Glutamatergic neuron (in vitro differentiated cells): ENCODE results near the gene P2RX3. TPM values are rescaled to one million over a fixed set of nuclear protein-coding genes. Genes with fewer than 3 reads are reported as not detected.
A peak's percentile ranks its signal among the peaks of the same experiment; 100 is the strongest.
"Not testable (repeated sequence)": the region's sequence is repeated elsewhere in the genome, so short reads cannot be mapped to it uniquely, and the experiment has no call there.

Source experiments
- DNase-seq: peaks from one replicate; pipeline ENCODE4 v3.0.0; 2022
- H3K27ac Mint-ChIP-seq: one replicate; pipeline ENCODE4 v1.8.0; 2020; ENCODE audit warnings: mild to moderate bottlenecking, mixed read lengths, inconsistent platforms; ENCODE audit not compliant: unreplicated experiment
- H3K27me3 Mint-ChIP-seq: one replicate; pipeline ENCODE4 v1.8.0; 2020; ENCODE audit warnings: mild to moderate bottlenecking, moderate library complexity, mixed read lengths, inconsistent platforms; ENCODE audit not compliant: unreplicated experiment
- H3K36me3 Mint-ChIP-seq: one replicate; pipeline ENCODE4 v1.8.0; 2020; ENCODE audit warnings: mild to moderate bottlenecking, mixed read lengths, inconsistent platforms; ENCODE audit not compliant: unreplicated experiment
- H3K4me1 Mint-ChIP-seq: one replicate; pipeline ENCODE4 v1.8.0; 2020; ENCODE audit warnings: mild to moderate bottlenecking, low read depth, mixed read lengths, inconsistent platforms; ENCODE audit not compliant: unreplicated experiment
- H3K4me3 Mint-ChIP-seq: one replicate; pipeline ENCODE4 v1.8.0; 2020; ENCODE audit warnings: mild to moderate bottlenecking, mixed read lengths, inconsistent platforms; ENCODE audit not compliant: unreplicated experiment
- H3K9me3 Mint-ChIP-seq: one replicate; pipeline ENCODE4 v1.8.0; 2020; ENCODE audit warnings: mild to moderate bottlenecking, moderate library complexity, mixed read lengths, inconsistent platforms; ENCODE audit not compliant: unreplicated experiment
- total RNA-seq: library from RNA; stranded (reverse); fragmentation: NEBNext Ultra II Directional; extraction: Animal tissue kit (Norgen Biotek cat#: 25700); gene quantifications from one replicate; pipeline ENCODE4 v1.2.1, GENCODE V29; 2021; ENCODE audit not compliant: unreplicated experiment
- TF ChIP-seq, protein P1 (sequence below): fragments of 200-600 bp; sonication (generic); IDR thresholded peaks from one replicate; pipeline ENCODE4 v1.5.0; 2021; ENCODE audit not compliant: partially characterized antibody, unreplicated experiment

The P2RX3 gene
- total RNA-seq, 1 donor from 2014 or later, result 496 TPM

DNA sequence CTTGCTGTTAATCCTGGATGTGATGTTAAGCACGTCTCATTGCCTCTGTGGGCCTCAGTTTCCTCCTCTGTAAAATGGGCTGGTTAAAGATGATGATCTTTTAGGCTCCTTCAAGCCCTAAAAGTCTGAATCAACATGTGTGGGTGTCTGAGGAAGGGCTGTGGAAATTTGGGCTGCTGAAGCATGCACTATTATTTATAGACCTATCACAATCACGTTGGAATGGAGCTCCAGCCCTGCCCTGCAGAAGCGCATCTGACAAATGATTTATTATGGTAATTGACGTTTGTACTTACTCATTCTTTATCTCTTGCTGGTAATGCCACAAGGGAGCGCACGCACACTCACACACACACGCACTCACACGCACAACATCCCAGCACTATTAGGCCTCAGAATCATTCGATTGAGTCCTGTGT, 20.4 kb downstream of the P2RX3 start:
- Mint-ChIP-seq H3K36me3 (peaks cover 8% of the 10 kb centered on the region), H3K9me3 (peaks cover 15% of the 10 kb centered on the region), H3K27me3 (peaks cover 17% of the 10 kb centered on the region), H3K4me1 (peaks cover 4% of the 10 kb centered on the region), H3K27ac (no peak overlapping the region), H3K4me3 (no peak overlapping the region)
- DNase-seq, result no peak
- TF ChIP-seq, protein P1, sequence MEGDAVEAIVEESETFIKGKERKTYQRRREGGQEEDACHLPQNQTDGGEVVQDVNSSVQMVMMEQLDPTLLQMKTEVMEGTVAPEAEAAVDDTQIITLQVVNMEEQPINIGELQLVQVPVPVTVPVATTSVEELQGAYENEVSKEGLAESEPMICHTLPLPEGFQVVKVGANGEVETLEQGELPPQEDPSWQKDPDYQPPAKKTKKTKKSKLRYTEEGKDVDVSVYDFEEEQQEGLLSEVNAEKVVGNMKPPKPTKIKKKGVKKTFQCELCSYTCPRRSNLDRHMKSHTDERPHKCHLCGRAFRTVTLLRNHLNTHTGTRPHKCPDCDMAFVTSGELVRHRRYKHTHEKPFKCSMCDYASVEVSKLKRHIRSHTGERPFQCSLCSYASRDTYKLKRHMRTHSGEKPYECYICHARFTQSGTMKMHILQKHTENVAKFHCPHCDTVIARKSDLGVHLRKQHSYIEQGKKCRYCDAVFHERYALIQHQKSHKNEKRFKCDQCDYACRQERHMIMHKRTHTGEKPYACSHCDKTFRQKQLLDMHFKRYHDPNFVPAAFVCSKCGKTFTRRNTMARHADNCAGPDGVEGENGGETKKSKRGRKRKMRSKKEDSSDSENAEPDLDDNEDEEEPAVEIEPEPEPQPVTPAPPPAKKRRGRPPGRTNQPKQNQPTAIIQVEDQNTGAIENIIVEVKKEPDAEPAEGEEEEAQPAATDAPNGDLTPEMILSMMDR, result no peak

DNA sequence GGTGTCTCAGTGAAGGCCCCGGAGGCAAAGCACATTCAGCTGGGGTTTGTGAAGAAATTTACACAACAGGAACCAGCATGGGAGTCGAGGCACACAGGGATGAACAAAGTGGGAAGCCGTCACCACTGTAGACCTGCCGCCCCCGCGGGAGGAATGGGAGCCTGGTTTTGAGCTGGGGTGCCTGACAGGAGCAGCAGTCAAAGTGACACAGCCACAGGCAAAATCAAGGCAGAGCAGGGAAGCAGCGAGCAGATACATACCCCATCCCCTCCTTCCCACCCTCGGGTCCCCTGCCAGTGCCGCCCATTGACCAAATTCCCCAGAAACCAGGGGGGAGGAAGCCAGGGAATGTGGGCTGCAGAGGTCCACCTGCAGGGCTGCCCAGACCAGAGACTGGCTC, 20.8 kb downstream of the P2RX3 start:
- Mint-ChIP-seq H3K9me3 (peaks cover 16% of the 10 kb centered on the region), H3K27ac (no peak overlapping the region), H3K27me3 (peaks cover 17% of the 10 kb centered on the region), H3K4me1 (peaks cover 4% of the 10 kb centered on the region), H3K36me3 (peaks cover 8% of the 10 kb centered on the region), H3K4me3 (no peak overlapping the region)
- DNase-seq, result no peak
- TF ChIP-seq, protein P1, result no peak

DNA sequence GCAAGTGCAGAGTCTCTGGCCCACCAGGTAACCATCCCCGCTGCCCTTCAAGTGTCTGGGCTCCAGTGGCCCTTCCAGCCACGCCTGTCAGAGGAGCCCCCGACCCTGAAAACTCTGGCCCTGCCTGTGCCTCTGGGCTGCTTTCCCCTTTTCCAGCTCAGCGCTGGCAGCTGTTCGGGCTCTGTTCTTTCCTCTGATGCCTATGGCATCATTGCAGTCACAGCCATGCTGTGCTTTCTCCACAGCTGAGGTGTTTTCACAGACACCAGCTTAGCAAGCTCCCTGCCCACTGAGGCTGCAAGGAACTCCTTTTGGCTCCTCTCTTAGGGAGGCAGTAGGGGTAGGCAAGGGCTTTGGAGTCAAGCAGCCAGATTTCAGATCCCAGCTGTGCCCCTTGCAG, 21.2 kb downstream of the P2RX3 start:
- peaks cover 18% of the 10 kb centered on the region for H3K27me3 Mint-ChIP-seq
- peaks cover 9% of the 10 kb centered on the region for H3K36me3 Mint-ChIP-seq
- no peak overlapping the region for H3K27ac Mint-ChIP-seq
- no peak for DNase-seq
- H3K4me3 Mint-ChIP-seq, result no peak overlapping the region
- TF ChIP-seq, protein P1, result no peak
- peaks cover 4% of the 10 kb centered on the region for H3K4me1 Mint-ChIP-seq
- H3K9me3 Mint-ChIP-seq, result peaks cover 17% of the 10 kb centered on the region

DNA sequence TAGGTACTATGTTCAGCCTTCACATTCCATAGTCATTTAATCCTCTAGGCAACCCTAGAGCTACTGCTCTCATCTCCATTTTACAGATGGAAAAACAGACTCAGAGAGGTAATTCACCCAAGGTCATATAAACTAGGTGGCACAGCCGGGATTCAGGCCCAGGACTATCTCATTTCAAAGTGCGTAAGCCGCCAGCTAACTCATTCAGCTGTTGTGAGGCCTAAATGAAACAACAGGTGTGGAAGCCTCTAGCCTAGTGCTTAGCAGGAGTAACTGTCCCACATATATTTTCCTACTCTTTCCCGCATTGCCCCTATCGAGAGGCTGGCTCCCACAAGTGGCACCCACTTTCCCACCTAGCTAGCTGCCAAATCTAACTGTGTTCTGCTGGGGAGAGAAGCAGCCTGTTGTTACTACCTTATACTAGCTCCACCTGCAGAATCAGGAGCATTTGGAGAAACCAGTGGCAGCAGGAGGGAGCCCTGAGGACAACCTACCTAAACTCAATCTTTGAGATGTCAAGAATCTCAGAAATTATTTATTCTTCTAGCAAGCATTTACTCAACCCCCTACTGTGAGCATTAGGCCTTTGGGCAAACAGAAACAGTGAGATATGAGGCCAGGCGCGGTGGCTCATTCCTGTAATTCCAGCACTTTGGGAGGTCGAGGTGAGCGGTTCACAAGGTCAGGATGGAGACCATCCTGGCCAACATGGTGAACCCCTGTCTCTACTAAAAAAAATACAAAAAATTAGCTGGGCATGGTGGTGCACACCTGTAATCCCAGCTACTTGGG, 21.9 kb downstream of the P2RX3 start:
- no peak overlapping the region for H3K27ac Mint-ChIP-seq
- no peak overlapping the region for H3K4me3 Mint-ChIP-seq
- H3K36me3 Mint-ChIP-seq, result peaks cover 14% of the 10 kb centered on the region
- H3K27me3 Mint-ChIP-seq, result peaks cover 19% of the 10 kb centered on the region
- TF ChIP-seq, protein P1, result no peak
- peaks cover 18% of the 10 kb centered on the region for H3K9me3 Mint-ChIP-seq
- no peak for DNase-seq
- peaks cover 5% of the 10 kb centered on the region for H3K4me1 Mint-ChIP-seq

DNA sequence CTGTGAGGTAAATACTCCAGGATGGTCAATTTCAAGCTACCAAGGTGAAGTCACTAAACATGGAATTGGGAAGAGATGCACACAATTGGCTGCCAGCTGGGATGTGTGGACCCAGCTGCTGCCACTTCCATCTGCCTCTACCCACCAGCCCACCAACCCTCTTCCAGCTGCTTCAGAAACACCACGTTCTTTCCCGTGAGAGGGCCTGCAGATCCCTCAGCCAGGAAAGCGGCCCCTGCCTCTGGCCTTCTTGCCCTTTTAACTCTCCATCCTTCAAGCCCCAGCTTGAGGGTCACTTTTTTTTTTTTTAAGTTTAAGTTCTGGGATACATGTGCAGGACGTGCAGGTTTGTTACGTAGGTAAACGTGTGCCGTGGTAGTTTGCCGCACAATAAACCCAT, 22.8 kb downstream of the P2RX3 start:
- TF ChIP-seq, protein P1, result no peak
- DNase-seq, result no peak
- H3K36me3 Mint-ChIP-seq, result peaks cover 22% of the 10 kb centered on the region
- peak overlapping the region; percentile 68 for H3K27ac Mint-ChIP-seq
- H3K4me1 Mint-ChIP-seq, result peaks cover 5% of the 10 kb centered on the region
- H3K9me3 Mint-ChIP-seq, result peaks cover 20% of the 10 kb centered on the region
- H3K27me3 Mint-ChIP-seq, result peaks cover 20% of the 10 kb centered on the region
- no peak overlapping the region for H3K4me3 Mint-ChIP-seq

DNA sequence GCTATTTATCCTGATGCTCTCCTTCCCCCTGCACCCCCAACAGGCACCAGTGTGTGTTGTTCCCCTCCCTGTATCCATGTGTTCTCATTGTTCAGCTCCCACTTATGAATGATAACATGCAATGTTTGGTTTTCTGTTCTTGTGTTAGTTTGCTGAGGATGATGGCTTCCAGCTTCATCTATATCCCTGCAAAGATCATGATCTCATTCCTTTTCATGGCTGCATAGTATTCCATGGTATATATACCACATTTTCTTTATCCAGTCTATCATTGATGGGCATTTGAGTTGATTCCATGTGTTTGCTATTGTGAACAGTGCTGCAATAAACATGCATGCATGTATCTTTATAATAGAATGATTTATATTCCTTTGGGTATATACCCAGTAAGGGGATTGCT, 23.3 kb downstream of the P2RX3 start:
- H3K27me3 Mint-ChIP-seq, result peaks cover 20% of the 10 kb centered on the region
- H3K9me3 Mint-ChIP-seq, result peaks cover 19% of the 10 kb centered on the region
- H3K36me3 Mint-ChIP-seq, result peaks cover 26% of the 10 kb centered on the region
- DNase-seq, H3K4me3 Mint-ChIP-seq, H3K27ac Mint-ChIP-seq, H3K4me1 Mint-ChIP-seq: not testable (repeated sequence)
